GM12875 (cell line): Measurements from ENCODE around the gene TRPC4AP.
A peak's percentile ranks its signal among the peaks of the same experiment; 100 is the strongest.

Source experiments
- H3K4me3 ChIP-seq: one replicate; pipeline ENCODE4 v1.5.1; 2011; ENCODE audit warnings: low read depth, low read length, control low read depth
- TF ChIP-seq, protein P1 (sequence below): IDR thresholded peaks from 2 replicates; pipeline ENCODE4 v1.5.1; 2011; ENCODE audit warnings: low read depth, mild to moderate bottlenecking, control low read depth, inconsistent platforms, low read length, moderate library complexity, borderline replicate concordance; ENCODE audit not compliant: insufficient read depth

Gene TRPC4AP

GRCh38 chr20:34965051-34965450, 127.6 kb downstream of the TRPC4AP start:
- no peak overlapping the region for H3K4me3 ChIP-seq
- TF ChIP-seq, protein P1, sequence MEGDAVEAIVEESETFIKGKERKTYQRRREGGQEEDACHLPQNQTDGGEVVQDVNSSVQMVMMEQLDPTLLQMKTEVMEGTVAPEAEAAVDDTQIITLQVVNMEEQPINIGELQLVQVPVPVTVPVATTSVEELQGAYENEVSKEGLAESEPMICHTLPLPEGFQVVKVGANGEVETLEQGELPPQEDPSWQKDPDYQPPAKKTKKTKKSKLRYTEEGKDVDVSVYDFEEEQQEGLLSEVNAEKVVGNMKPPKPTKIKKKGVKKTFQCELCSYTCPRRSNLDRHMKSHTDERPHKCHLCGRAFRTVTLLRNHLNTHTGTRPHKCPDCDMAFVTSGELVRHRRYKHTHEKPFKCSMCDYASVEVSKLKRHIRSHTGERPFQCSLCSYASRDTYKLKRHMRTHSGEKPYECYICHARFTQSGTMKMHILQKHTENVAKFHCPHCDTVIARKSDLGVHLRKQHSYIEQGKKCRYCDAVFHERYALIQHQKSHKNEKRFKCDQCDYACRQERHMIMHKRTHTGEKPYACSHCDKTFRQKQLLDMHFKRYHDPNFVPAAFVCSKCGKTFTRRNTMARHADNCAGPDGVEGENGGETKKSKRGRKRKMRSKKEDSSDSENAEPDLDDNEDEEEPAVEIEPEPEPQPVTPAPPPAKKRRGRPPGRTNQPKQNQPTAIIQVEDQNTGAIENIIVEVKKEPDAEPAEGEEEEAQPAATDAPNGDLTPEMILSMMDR = no peak

- TF ChIP-seq, protein P1 = no peak
- H3K4me3 ChIP-seq = no peak overlapping the region
Observed at GRCh38 chr20:34964486-34964885, 128.1 kb downstream of the TRPC4AP start.

DNA sequence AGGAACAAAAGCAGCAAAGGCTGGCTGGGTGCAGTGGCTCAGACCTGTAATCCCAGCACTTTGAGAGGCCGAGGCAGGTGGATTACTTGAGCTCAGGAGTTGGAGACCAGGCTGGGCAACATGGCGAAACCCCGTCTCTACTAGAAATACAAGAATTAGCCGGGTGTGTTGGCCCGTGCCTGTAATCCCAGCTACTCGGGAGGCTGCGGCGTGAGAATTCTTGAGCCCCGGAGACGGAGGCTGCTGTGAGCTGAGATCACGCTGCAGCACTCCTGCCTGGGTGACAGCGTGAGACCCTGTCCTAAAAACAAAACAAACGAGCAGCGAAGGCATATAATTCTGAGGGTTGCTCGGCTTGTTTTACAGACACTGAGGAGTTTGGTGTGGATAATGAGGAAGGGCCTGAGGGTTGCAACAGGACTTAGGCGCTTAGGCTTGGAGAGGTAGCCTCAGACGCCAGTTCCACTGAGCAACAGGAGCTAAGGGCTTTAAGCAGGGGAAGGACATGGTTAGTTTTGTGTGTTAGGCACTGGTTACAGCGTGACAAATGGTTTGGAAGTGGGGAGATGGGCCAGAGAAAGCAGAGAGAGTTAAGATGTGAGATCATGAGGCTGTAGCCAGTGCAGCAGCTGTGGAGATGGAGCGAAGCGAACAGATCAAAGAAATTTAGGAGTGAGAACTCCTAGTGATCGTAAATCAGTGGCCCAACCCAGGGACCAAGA, 135.7 kb downstream of the TRPC4AP start:
- H3K4me3 ChIP-seq = no peak overlapping the region
- TF ChIP-seq, protein P1 = no peak

GRCh38 chr20:34956041-34956458, 136.6 kb downstream of the TRPC4AP start:
- TF ChIP-seq, protein P1 = no peak
- peak overlapping the region; percentile 60 for H3K4me3 ChIP-seq

GRCh38 chr20:34955231-34956040, 137.2 kb downstream of the TRPC4AP start, which contains the start of the genes GSS and MYH7B:
Gene GSS, minus strand, starts transcription at chr20:34955806. Its CDS starts 3,954 bp downstream, at chr20:34951852.
Gene MYH7B, plus strand, starts transcription at chr20:34955868. Its CDS starts 22,138 bp downstream, at chr20:34978006.
- peak within 1 kb of the TSS; percentile 60 for H3K4me3 ChIP-seq
- TF ChIP-seq, protein P1 = peak; percentile 47

DNA sequence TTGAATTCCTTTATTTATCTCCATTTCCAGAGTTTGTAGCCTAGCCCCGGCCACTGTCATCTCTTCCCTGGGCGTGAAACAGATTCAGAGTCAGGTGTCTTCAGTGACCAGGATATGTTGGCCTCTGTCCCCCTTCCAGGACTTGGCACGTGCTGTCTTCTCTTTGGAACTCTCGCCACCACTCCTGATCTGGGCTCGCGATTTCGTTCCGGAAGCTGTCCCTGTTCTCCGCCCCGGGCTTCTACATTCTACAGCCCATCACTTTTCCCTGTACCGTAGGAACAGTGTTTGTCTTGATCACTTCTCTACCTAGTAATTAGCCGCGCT, 137.7 kb downstream of the TRPC4AP start:
- TF ChIP-seq, protein P1 = no peak
- H3K4me3 ChIP-seq = peak overlapping the region; percentile 60
